Measurements from ENCODE around the gene LEF1. TPM values are rescaled to one million over a fixed set of nuclear protein-coding genes. Genes with fewer than 3 reads are reported as not detected.

Gene LEF1
- total and polyA plus RNA-seq, 2 experiments from 2014 or later = 0.50 to 0.73 TPM

DNA sequence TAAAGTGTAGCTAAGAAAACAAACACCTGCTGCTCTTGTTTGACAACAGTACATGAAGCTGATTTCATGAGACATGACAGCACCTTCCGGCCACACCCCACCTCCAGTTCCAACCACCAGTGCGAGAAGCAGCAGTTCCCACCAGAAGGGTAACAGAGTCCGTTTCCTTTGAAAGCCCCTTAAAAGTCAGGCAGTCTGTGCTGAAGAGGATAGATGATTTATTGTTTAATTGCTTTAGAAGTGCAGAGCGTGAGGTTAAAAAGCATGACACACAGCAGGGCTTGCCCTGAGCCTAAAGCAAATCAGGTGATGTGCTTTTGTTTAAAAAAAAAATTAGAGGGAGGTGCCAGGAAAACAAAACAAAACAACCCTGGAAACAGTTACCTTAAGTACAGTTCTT is 96.4 kb downstream of the LEF1 start:
- H3K9me2 ChIP-seq (ENCODE audit: insufficient read depth) = no peaks in the 10 kb centered on the region
- no peak overlapping the region for H3K4me3 Mint-ChIP-seq
- H3K27ac ChIP-seq (ENCODE audit: low read depth) = no peak overlapping the region
- H3K9me3 Mint-ChIP-seq = 0 out of 3 replicates have a peak, but pooled peaks cover 3% of the 10 kb centered on the region
- no peaks in the 10 kb centered on the region for H3F3A ChIP-seq (replicated peaks; ENCODE audit: low read depth)
- H3K36me3 Mint-ChIP-seq (ENCODE audit: low read depth) = no peaks in the 10 kb centered on the region
- H3K79me2 ChIP-seq (replicated peaks; ENCODE audit: insufficient read depth) = no peaks in the 10 kb centered on the region
- no peaks in the 10 kb centered on the region for H3K36me3 ChIP-seq (ENCODE audit: insufficient read depth)
- no peaks in the 10 kb centered on the region for H4K20me1 ChIP-seq (replicated peaks; ENCODE audit: insufficient read depth)
- no peak overlapping the region for H3K4me2 ChIP-seq
- H3K27me3 Mint-ChIP-seq (ENCODE audit: insufficient read depth, low read depth, poor library complexity) = no peaks in the 10 kb centered on the region
- TF ChIP-seq ZNF331 (CRISPR knock-in tag; IDR thresholded peaks at IDR 0.05; ENCODE audit: low read depth) (no peak), NANOG (IDR thresholded peaks at IDR 0.05; ENCODE audit: borderline replicate concordance) (no peak), ZNF462 (CRISPR knock-in tag; IDR thresholded peaks at IDR 0.05) (no peak), STAT1 (IDR thresholded peaks at IDR 0.05; ENCODE audit: unreplicated experiment) (no peak), ZNF114 (CRISPR knock-in tag; IDR thresholded peaks at IDR 0.05) (no peak), POLR2AphosphoS5 (IDR thresholded peaks at IDR 0.05; ENCODE audit: low read depth) (no peak), REST (IDR thresholded peaks at IDR 0.05; ENCODE audit: unreplicated experiment) (no peak), CREB1 (CRISPR knock-in tag; IDR thresholded peaks at IDR 0.05; ENCODE audit: low read depth) (no peak), EZH2phosphoT487 (IDR thresholded peaks at IDR 0.05; ENCODE audit: unreplicated experiment) (no peak), JUNB (IDR thresholded peaks at IDR 0.05; ENCODE audit: unreplicated experiment) (no peak)
- TF ChIP-seq, protein P1, sequence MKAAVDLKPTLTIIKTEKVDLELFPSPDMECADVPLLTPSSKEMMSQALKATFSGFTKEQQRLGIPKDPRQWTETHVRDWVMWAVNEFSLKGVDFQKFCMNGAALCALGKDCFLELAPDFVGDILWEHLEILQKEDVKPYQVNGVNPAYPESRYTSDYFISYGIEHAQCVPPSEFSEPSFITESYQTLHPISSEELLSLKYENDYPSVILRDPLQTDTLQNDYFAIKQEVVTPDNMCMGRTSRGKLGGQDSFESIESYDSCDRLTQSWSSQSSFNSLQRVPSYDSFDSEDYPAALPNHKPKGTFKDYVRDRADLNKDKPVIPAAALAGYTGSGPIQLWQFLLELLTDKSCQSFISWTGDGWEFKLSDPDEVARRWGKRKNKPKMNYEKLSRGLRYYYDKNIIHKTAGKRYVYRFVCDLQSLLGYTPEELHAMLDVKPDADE (IDR thresholded peaks at IDR 0.05) = no peak
- TF ChIP-seq, protein P2, sequence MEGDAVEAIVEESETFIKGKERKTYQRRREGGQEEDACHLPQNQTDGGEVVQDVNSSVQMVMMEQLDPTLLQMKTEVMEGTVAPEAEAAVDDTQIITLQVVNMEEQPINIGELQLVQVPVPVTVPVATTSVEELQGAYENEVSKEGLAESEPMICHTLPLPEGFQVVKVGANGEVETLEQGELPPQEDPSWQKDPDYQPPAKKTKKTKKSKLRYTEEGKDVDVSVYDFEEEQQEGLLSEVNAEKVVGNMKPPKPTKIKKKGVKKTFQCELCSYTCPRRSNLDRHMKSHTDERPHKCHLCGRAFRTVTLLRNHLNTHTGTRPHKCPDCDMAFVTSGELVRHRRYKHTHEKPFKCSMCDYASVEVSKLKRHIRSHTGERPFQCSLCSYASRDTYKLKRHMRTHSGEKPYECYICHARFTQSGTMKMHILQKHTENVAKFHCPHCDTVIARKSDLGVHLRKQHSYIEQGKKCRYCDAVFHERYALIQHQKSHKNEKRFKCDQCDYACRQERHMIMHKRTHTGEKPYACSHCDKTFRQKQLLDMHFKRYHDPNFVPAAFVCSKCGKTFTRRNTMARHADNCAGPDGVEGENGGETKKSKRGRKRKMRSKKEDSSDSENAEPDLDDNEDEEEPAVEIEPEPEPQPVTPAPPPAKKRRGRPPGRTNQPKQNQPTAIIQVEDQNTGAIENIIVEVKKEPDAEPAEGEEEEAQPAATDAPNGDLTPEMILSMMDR (conservative IDR thresholded peaks at IDR 0.05; ENCODE audit: low read depth in 2 of 2) = no peak
- no peaks in the 10 kb centered on the region for H3K27me3 ChIP-seq (ENCODE audit: insufficient read depth)
- H3K4me1 ChIP-seq (ENCODE audit: insufficient read depth) = no peaks in the 10 kb centered on the region
- DNase-seq (ENCODE audit: low spot score) = no peak
- H3K27ac Mint-ChIP-seq = no peak overlapping the region
- H3K4me1 Mint-ChIP-seq = no peaks in the 10 kb centered on the region
- ATAC-seq = no peak
- H2AFZ ChIP-seq = no peak overlapping the region; the same call in 1 of the 2 replicates
- H3K4me3 ChIP-seq = no peak overlapping the region

Measured in GM23338 (cell line).